WTC11 (cell line): ENCODE results near the gene NYAP1. TPM values are rescaled to one million over a fixed set of nuclear protein-coding genes. Genes with fewer than 3 reads are reported as not detected.

Experiments
- ATAC-seq: fragments of 200-7000 bp; cut with Tn5 transposase; 2 replicates; pipeline ENCODE4 v1.10.0; 2021; ENCODE audit warnings: mild to moderate bottlenecking, moderate library complexity
- CTCF ChIA-PET: fragments of 300-600 bp; sonication (Branson Sonifier 250); formaldehyde crosslinking; loops from one replicate; lab custom pipeline; 2021; ENCODE audit warnings: antibody characterized with exemption; lab: Charles Lee
- POLR2A ChIA-PET: fragments of 350-600 bp; sonication (Branson Sonifier 250); formaldehyde crosslinking; loops from one replicate; lab custom pipeline; 2021; ENCODE audit warnings: antibody characterized with exemption; lab: Charles Lee
- DNase-seq: peaks from one replicate; pipeline ENCODE4 v3.0.0; 2021; ENCODE audit warnings: low spot score
- H3K27ac Mint-ChIP-seq: 2 replicates; pipeline ENCODE4 v1.8.0; 2021; ENCODE audit warnings: mixed read lengths
- H3K27me3 Mint-ChIP-seq: 2 replicates; pipeline ENCODE4 v1.8.0; 2021; ENCODE audit warnings: low read depth, mild to moderate bottlenecking, moderate library complexity, mixed read lengths
- H3K36me3 Mint-ChIP-seq: 2 replicates; pipeline ENCODE4 v1.8.0; 2021; ENCODE audit warnings: mixed read lengths
- H3K4me1 Mint-ChIP-seq: 2 replicates; pipeline ENCODE4 v1.8.0; 2022; ENCODE audit warnings: mixed read lengths
- H3K4me3 Mint-ChIP-seq: 2 replicates; pipeline ENCODE4 v1.8.0; 2021; ENCODE audit warnings: mild to moderate bottlenecking, moderate library complexity, mixed read lengths
- H3K9me3 Mint-ChIP-seq: 2 replicates; pipeline ENCODE4 v1.8.0; 2021; ENCODE audit warnings: mixed read lengths
- ATF1 ChIP-seq: sonication (generic); formaldehyde crosslinking; IDR thresholded peaks from 2 replicates; pipeline ENCODE4 v1.8.1; 2023; ENCODE audit warnings: mild to moderate bottlenecking, moderate library complexity, missing genetic modification reagents
- ERG ChIP-seq: fragments of 250-450 bp; sonication (Bioruptor Pico); IDR thresholded peaks from 2 replicates; pipeline ENCODE4 v1.8.0; 2021; ENCODE audit warnings: mild to moderate bottlenecking
- JAZF1 ChIP-seq: fragments of 250-450 bp; sonication (Bioruptor Pico); IDR thresholded peaks from 2 replicates; pipeline ENCODE4 v1.9.0; 2021; ENCODE audit warnings: moderate library complexity, mild to moderate bottlenecking, inconsistent platforms
- KAT7 ChIP-seq: sonication (generic); formaldehyde crosslinking; IDR thresholded peaks from 2 replicates; pipeline ENCODE4 v1.8.1; 2023; ENCODE audit warnings: missing genetic modification reagents, mild to moderate bottlenecking, borderline replicate concordance
- SOX15 ChIP-seq: fragments of 250-450 bp; sonication (Bioruptor Pico); IDR thresholded peaks from 2 replicates; pipeline ENCODE4 v1.9.0; 2021; ENCODE audit warnings: mild to moderate bottlenecking
- TCF7 ChIP-seq: sonication (generic); formaldehyde crosslinking; IDR thresholded peaks from 2 replicates; pipeline ENCODE4 v1.8.0; 2022; ENCODE audit warnings: mild to moderate bottlenecking, low read depth, missing genetic modification reagents, moderate library complexity
- ZBTB21 ChIP-seq: sonication (generic); formaldehyde crosslinking; IDR thresholded peaks from 2 replicates; pipeline ENCODE4 v1.8.1; 2023; ENCODE audit warnings: mild to moderate bottlenecking, missing genetic modification reagents, borderline replicate concordance
- ZNF121 ChIP-seq: sonication (generic); formaldehyde crosslinking; IDR thresholded peaks from 2 replicates; pipeline ENCODE4 v1.8.0; 2023; ENCODE audit warnings: missing genetic modification reagents
- ZNF138 ChIP-seq: sonication (generic); formaldehyde crosslinking; conservative IDR thresholded peaks from 2 replicates; pipeline ENCODE4 v1.8.1; 2022; ENCODE audit warnings: mild to moderate bottlenecking, moderate library complexity, missing genetic modification reagents
- ZNF396 ChIP-seq: fragments of 250-450 bp; sonication (Bioruptor Pico); IDR thresholded peaks from 2 replicates; pipeline ENCODE4 v1.8.0; 2021; ENCODE audit warnings: mild to moderate bottlenecking, moderate library complexity, borderline replicate concordance
- ZNF416 ChIP-seq: fragments of 250-450 bp; sonication (Bioruptor Pico); IDR thresholded peaks from 2 replicates; pipeline ENCODE4 v1.9.0; 2021; ENCODE audit warnings: mild to moderate bottlenecking, inconsistent platforms
- ZNF423 ChIP-seq: fragments of 250-450 bp; sonication (Bioruptor Pico); IDR thresholded peaks from 2 replicates; pipeline ENCODE4 v2.1.2; 2022; ENCODE audit warnings: mild to moderate bottlenecking, moderate library complexity
- total RNA-seq: library from RNA; stranded (reverse); gene quantifications from 3 replicates; pipeline ENCODE4 v1.2.3, GENCODE V29; 2021
- TF ChIP-seq, protein P1 (sequence below): sonication (generic); formaldehyde crosslinking; IDR thresholded peaks from 2 replicates; pipeline ENCODE4 v1.8.0; 2022; ENCODE audit warnings: mild to moderate bottlenecking, missing genetic modification reagents
- TF ChIP-seq, protein P2 (sequence below): sonication (generic); formaldehyde crosslinking; IDR thresholded peaks from 2 replicates; pipeline ENCODE4 v1.8.1; 2022; ENCODE audit warnings: missing genetic modification reagents, borderline replicate concordance
- TF ChIP-seq, protein P3 (sequence below): fragments of 250-450 bp; sonication (Bioruptor Pico); IDR thresholded peaks from 2 replicates; pipeline ENCODE4 v1.9.0; 2021; ENCODE audit warnings: mild to moderate bottlenecking, borderline replicate concordance
- TF ChIP-seq, protein P4 (sequence below): sonication (generic); formaldehyde crosslinking; IDR thresholded peaks from 2 replicates; pipeline ENCODE4 v1.8.1; 2023; ENCODE audit warnings: mild to moderate bottlenecking, moderate library complexity, missing genetic modification reagents

The NYAP1 gene
- total RNA-seq, 1 experiment from 2014 or later = 6.7 TPM

DNA sequence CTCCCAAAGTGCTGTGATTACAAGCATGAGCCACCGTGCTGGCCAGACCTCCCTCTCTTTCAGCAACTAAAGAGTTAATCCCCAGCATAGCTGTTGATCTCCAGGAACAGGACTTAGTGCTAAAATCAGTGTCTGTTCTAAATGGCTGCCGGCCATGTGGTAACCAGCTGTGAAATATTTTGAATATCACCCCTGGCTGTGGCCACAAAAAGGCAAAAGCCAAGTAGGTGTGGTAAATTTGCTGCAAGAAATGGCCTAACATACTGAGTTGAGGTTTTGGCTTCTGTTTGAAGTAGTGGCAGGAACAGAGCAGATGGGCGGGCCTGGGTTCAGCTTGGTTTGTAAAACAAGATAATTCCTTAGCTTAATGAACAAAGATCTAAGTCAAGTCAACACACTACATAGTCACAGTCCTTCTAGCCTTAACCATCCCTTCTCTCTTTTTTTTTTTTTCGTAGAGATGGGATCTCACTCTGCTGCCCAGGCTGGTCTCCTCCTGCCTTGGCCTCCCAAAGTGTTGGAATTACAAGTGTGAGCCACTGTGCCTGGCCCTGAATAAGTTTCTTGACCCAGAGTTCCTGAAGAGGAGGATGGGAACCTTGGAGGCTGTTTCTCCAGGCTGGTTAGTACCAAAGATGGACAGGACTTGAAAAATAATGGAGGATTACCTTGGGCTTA is 32.5 kb downstream of the NYAP1 start:
- Mint-ChIP-seq H3K27ac (no peak overlapping the region), H3K4me3 (no peak overlapping the region), H3K36me3 (no peaks in the 10 kb centered on the region), H3K27me3 (no peaks in the 10 kb centered on the region; the same call in 1 of the 2 replicates), H3K4me1 (0 out of 2 replicates have a peak, but pooled peaks cover 2% of the 10 kb centered on the region), H3K9me3 (no peaks in the 10 kb centered on the region)
- no peak for DNase-seq
- TF ChIP-seq ZNF121 (CRISPR knock-in tag) (0 out of 2 replicates have a peak, but pooled peaks have one; percentile 37), TCF7 (no peak)
- CTCF ChIA-PET = interaction anchor here (0.8 to 1.1 kb wide), 3 partner anchors 44 to 59 kb away, joined by 3 to 4 read pairs (median 3); no protein-coding TSS in a partner anchor
- POLR2A ChIA-PET = interaction anchor here (0.7 kb wide), 1 partner anchor 39 kb away, joined by 3 read pairs; no protein-coding TSS in a partner anchor
- peak; percentile 28; the same call in 1 of the 2 replicates for ATAC-seq

GRCh38 chr7:100517305-100517704 is 33.6 kb downstream of the NYAP1 start:
- TF ChIP-seq, protein P1, sequence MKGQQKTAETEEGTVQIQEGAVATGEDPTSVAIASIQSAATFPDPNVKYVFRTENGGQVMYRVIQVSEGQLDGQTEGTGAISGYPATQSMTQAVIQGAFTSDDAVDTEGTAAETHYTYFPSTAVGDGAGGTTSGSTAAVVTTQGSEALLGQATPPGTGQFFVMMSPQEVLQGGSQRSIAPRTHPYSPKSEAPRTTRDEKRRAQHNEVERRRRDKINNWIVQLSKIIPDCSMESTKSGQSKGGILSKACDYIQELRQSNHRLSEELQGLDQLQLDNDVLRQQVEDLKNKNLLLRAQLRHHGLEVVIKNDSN = no peak
- no peak for TF ChIP-seq ZNF416
- TF ChIP-seq ZNF423 (CRISPR knock-in tag) = no peak
- TF ChIP-seq, protein P2, sequence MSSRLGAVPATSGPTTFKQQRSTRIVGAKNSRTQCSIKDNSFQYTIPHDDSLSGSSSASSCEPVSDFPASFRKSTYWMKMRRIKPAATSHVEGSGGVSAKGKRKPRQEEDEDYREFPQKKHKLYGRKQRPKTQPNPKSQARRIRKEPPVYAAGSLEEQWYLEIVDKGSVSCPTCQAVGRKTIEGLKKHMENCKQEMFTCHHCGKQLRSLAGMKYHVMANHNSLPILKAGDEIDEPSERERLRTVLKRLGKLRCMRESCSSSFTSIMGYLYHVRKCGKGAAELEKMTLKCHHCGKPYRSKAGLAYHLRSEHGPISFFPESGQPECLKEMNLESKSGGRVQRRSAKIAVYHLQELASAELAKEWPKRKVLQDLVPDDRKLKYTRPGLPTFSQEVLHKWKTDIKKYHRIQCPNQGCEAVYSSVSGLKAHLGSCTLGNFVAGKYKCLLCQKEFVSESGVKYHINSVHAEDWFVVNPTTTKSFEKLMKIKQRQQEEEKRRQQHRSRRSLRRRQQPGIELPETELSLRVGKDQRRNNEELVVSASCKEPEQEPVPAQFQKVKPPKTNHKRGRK = no peak
- no peak for TF ChIP-seq ATF1 (CRISPR knock-in tag)
- no peak for TF ChIP-seq KAT7 (CRISPR knock-in tag)
- TF ChIP-seq JAZF1 (CRISPR knock-in tag) = no peak
- no peak for TF ChIP-seq ERG (CRISPR knock-in tag)
- TF ChIP-seq ZNF396 (CRISPR knock-in tag) = no peak
- TF ChIP-seq ZNF138 (CRISPR knock-in tag) = no peak
- no peak for TF ChIP-seq ZBTB21 (CRISPR knock-in tag)
- TF ChIP-seq, all 79 proteins: peak for 0
- Mint-ChIP-seq H3K27me3 (no peaks in the 10 kb centered on the region; the same call in 1 of the 2 replicates), H3K36me3 (no peaks in the 10 kb centered on the region), H3K4me1 (0 out of 2 replicates have a peak, but pooled peaks cover 2% of the 10 kb centered on the region), H3K4me3 (no peak overlapping the region), H3K9me3 (no peaks in the 10 kb centered on the region), H3K27ac (no peak overlapping the region)
- ChIA-PET CTCF (no interaction called here), POLR2A (interaction anchor here (0.5 kb wide), 1 partner anchor 1375 kb away, joined by 4 read pairs; no protein-coding TSS in a partner anchor)
- no peak for ATAC-seq
- DNase-seq = no peak

DNA sequence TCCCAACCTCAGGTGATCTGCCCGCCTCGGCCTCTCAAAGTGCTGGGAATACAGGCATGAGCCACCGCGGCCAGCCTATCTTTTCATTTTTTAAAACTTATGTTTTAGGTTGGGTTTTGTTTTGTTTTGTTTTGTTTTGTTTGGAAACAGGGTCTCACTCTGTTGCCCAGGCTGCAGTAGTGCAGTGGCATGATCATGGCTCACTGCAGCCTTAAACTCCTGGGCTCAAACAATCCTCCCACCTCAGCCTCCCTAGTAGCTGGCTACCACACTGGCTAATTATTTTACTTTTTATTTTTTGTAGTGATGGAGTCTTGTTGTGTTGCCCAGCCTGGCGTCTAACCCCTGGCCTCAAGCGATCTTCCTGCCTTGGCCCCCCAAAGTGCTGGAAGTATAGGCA is 35.9 kb downstream of the NYAP1 start:
- POLR2A ChIA-PET = no interaction called here
- no peak for DNase-seq
- H3K9me3 Mint-ChIP-seq = no peaks in the 10 kb centered on the region
- no peak overlapping the region for H3K4me3 Mint-ChIP-seq
- no peak for TF ChIP-seq SOX15
- 0 out of 2 replicates have a peak, but pooled peaks have one; percentile 34 for TF ChIP-seq ZNF121 (CRISPR knock-in tag)
- no peaks in the 10 kb centered on the region; the same call in 1 of the 2 replicates for H3K27me3 Mint-ChIP-seq
- 0 out of 2 replicates have a peak, but pooled peaks cover 2% of the 10 kb centered on the region for H3K4me1 Mint-ChIP-seq
- no peak overlapping the region for H3K27ac Mint-ChIP-seq
- H3K36me3 Mint-ChIP-seq = no peaks in the 10 kb centered on the region
- ATAC-seq = no peak
- CTCF ChIA-PET = no interaction called here

DNA sequence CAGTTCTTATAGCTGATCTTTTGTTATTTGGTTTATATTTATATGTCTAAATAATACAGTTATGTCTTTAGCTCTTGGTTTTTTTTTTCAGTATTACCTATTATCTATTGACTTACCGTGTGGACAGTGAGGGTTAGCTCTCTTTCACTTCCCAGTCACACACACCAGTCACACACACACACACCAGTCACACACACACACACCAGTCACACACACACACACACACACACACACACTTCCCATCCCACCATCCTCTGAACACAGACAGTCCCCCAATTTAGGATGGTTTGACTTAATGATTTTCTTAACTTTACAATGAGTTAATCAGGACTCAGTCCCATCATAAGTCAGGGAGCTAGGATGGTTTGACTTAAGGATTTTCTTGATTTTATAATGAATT is 36.4 kb downstream of the NYAP1 start:
- Mint-ChIP-seq H3K27me3 (peaks cover under 1% of the 10 kb centered on the region; the same call in 1 of the 2 replicates), H3K36me3 (peaks cover 4% of the 10 kb centered on the region; the same call in 1 of the 2 replicates), H3K27ac (no peak overlapping the region), H3K4me1 (0 out of 2 replicates have a peak, but pooled peaks cover 2% of the 10 kb centered on the region), H3K9me3 (peaks cover 3% of the 10 kb centered on the region; the same call in 1 of the 2 replicates), H3K4me3 (no peak overlapping the region)
- CTCF ChIA-PET = no interaction called here
- no peak for DNase-seq
- POLR2A ChIA-PET = no interaction called here
- no peak for ATAC-seq
- TF ChIP-seq, protein P3, sequence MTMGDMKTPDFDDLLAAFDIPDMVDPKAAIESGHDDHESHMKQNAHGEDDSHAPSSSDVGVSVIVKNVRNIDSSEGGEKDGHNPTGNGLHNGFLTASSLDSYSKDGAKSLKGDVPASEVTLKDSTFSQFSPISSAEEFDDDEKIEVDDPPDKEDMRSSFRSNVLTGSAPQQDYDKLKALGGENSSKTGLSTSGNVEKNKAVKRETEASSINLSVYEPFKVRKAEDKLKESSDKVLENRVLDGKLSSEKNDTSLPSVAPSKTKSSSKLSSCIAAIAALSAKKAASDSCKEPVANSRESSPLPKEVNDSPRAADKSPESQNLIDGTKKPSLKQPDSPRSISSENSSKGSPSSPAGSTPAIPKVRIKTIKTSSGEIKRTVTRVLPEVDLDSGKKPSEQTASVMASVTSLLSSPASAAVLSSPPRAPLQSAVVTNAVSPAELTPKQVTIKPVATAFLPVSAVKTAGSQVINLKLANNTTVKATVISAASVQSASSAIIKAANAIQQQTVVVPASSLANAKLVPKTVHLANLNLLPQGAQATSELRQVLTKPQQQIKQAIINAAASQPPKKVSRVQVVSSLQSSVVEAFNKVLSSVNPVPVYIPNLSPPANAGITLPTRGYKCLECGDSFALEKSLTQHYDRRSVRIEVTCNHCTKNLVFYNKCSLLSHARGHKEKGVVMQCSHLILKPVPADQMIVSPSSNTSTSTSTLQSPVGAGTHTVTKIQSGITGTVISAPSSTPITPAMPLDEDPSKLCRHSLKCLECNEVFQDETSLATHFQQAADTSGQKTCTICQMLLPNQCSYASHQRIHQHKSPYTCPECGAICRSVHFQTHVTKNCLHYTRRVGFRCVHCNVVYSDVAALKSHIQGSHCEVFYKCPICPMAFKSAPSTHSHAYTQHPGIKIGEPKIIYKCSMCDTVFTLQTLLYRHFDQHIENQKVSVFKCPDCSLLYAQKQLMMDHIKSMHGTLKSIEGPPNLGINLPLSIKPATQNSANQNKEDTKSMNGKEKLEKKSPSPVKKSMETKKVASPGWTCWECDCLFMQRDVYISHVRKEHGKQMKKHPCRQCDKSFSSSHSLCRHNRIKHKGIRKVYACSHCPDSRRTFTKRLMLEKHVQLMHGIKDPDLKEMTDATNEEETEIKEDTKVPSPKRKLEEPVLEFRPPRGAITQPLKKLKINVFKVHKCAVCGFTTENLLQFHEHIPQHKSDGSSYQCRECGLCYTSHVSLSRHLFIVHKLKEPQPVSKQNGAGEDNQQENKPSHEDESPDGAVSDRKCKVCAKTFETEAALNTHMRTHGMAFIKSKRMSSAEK (CRISPR knock-in tag) = no peak
- TF ChIP-seq, protein P4, sequence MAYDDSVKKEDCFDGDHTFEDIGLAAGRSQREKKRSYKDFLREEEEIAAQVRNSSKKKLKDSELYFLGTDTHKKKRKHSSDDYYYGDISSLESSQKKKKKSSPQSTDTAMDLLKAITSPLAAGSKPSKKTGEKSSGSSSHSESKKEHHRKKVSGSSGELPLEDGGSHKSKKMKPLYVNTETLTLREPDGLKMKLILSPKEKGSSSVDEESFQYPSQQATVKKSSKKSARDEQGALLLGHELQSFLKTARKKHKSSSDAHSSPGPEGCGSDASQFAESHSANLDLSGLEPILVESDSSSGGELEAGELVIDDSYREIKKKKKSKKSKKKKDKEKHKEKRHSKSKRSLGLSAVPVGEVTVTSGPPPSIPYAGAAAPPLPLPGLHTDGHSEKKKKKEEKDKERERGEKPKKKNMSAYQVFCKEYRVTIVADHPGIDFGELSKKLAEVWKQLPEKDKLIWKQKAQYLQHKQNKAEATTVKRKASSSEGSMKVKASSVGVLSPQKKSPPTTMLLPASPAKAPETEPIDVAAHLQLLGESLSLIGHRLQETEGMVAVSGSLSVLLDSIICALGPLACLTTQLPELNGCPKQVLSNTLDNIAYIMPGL (CRISPR knock-in tag) = no peak
- TF ChIP-seq, protein P2 = no peak
